Karpas-422 (cell line): ENCODE results near the gene ERICH6. TPM values are rescaled to one million over a fixed set of nuclear protein-coding genes. Genes with fewer than 3 reads are reported as not detected.

Experiments
- DNase-seq: peaks from one replicate; pipeline ENCODE4 v3.0.0-alpha.2; 2015
- H2AFZ ChIP-seq: fragments of 200-600 bp; sonication (generic); 2 replicates; pipeline ENCODE4 v1.6.1; 2014; ENCODE audit warnings: antibody characterized with exemption, low read length, mixed read lengths
- H3K27ac ChIP-seq: fragments of 200-600 bp; sonication (generic); 2 replicates; pipeline ENCODE4 v1.5.1; 2014; ENCODE audit warnings: mild to moderate bottlenecking, low read length, moderate library complexity
- H3K27me3 ChIP-seq: fragments of 200-600 bp; sonication (generic); 2 replicates; pipeline ENCODE4 v1.6.1; 2014; ENCODE audit warnings: low read length, mixed read lengths
- H3K36me3 ChIP-seq: fragments of 200-600 bp; sonication (generic); 2 replicates; pipeline ENCODE4 v1.6.1; 2014; ENCODE audit warnings: low read length, mixed read lengths; ENCODE audit not compliant: insufficient read depth
- H3K4me1 ChIP-seq: fragments of 200-600 bp; sonication (generic); 2 replicates; pipeline ENCODE4 v1.6.1; 2014; ENCODE audit warnings: mild to moderate bottlenecking, low read length, mixed read lengths
- H3K4me2 ChIP-seq: fragments of 200-600 bp; sonication (generic); 2 replicates; pipeline ENCODE4 v1.6.1; 2014; ENCODE audit warnings: low read length, low read depth, mild to moderate bottlenecking; ENCODE audit not compliant: poor library complexity, severe bottlenecking
- H3K4me3 ChIP-seq: fragments of 200-600 bp; sonication (generic); 2 replicates; pipeline ENCODE4 v1.5.1; 2014; ENCODE audit warnings: mild to moderate bottlenecking, antibody characterized with exemption, low read length, mixed read lengths
- H3K79me2 ChIP-seq: fragments of 200-600 bp; sonication (generic); 2 replicates; pipeline ENCODE4 v1.6.1; 2014; ENCODE audit warnings: mild to moderate bottlenecking, low read length, mixed read lengths
- H3K9ac ChIP-seq: fragments of 200-600 bp; sonication (generic); 2 replicates; pipeline ENCODE4 v1.6.0; 2014; ENCODE audit warnings: low read length
- H3K9me2 ChIP-seq: fragments of 200-600 bp; sonication (generic), shearing (Covaris generic); replicated peaks from 2 replicates; pipeline ENCODE4 v1.6.0; 2014; ENCODE audit warnings: mild to moderate bottlenecking, low read length, moderate library complexity; ENCODE audit not compliant: insufficient read depth
- H3K9me3 ChIP-seq: fragments of 300-700, 200-600 bp; sonication (generic); 2 replicates; pipeline ENCODE4 v1.6.1; 2014; ENCODE audit warnings: low read length, mixed read lengths
- H4K20me1 ChIP-seq: fragments of 200-600 bp; sonication (generic); 2 replicates; pipeline ENCODE4 v1.6.1; 2014; ENCODE audit warnings: mild to moderate bottlenecking, antibody characterized with exemption, low read length, low read depth; ENCODE audit not compliant: insufficient read depth
- total RNA-seq: library from RNA; depleted of rRNA; stranded (reverse); fragments of >200 nt; shearing (Covaris generic); gene quantifications from 2 replicates; pipeline ENCODE4 v1.2.3, GENCODE V29; 2014; ENCODE audit warnings: low replicate concordance

ERICH6 gene
- total RNA-seq, 1 experiment from 2014 or later = not detected

DNA sequence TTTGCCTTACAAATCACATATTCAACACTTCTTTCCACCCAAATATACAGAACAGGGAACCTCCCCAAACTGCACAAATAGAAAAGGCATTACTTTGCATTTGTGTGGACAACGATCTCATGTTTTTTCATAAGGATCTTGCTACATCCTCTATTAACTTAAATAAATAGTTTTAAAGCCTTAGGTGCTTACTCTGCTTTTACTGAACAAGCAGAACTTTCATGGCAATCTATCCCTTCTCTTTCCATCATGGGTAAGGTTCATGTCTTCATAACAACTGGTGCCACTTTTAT is 41.1 kb upstream of the ERICH6 start:
- H3K27ac ChIP-seq = peak overlapping the region; percentile 66
- H3K4me3 ChIP-seq = no peak overlapping the region
- DNase-seq = no peak
- H3K9me3 ChIP-seq = no peaks in the 10 kb centered on the region
- H3K9ac ChIP-seq = no peak overlapping the region
- H3K79me2 ChIP-seq = peaks cover 97% of the 10 kb centered on the region
- H3K27me3 ChIP-seq = no peaks in the 10 kb centered on the region
- H3K9me2 ChIP-seq = no peaks in the 10 kb centered on the region
- H3K4me2 ChIP-seq = peak overlapping the region; percentile 43
- H3K36me3 ChIP-seq = peaks cover 26% of the 10 kb centered on the region; the same call in 1 of the 2 replicates
- no peak overlapping the region for H2AFZ ChIP-seq
- H4K20me1 ChIP-seq = peaks cover 98% of the 10 kb centered on the region
- H3K4me1 ChIP-seq = peaks cover 100% of the 10 kb centered on the region

DNA sequence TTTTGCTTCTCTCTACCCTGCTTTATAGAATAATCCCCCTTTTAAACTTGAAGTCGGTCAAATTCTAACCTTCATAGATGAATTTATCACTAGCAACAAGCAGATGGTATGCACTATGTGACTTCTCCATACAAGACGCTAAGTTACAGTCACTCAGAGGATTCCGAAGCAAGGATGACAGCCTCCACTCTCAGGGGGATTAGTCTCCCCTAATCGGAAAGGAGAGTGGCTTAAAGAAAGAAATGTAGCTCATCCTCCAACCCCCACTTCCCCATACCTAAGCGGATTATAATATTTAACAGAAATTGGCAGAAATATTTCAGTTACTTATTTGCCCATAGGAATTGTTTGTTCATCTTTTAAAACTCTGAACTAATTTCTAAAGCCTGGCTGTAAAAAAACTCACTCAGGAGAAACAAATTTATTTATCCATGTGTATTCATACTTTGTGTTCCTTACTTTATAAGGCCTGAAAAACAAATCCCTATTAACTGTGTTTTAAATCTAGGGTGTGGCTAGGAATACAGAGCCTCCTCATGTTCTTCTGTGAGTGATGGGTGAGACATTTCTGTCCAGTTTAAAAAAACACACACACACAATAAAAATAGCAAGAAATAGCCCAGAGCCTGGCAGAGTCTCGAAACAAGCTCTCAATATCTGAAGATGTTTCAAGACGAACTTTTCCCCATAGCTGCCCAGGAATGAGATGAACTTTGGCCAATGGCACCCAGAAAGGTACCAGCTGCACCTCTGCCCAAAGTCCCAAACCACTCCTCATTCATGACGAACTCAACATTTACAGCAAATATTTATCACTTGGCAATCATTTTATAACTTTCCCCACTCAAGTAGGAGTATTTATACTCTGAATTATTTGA is 40.6 kb upstream of the ERICH6 start:
- H3K27ac ChIP-seq = peak overlapping the region; percentile 66
- DNase-seq = no peak
- H3K9me3 ChIP-seq = no peaks in the 10 kb centered on the region
- peaks cover 93% of the 10 kb centered on the region for H3K79me2 ChIP-seq
- no peak overlapping the region for H3K9ac ChIP-seq
- peaks cover 100% of the 10 kb centered on the region for H3K4me1 ChIP-seq
- H3K27me3 ChIP-seq = no peaks in the 10 kb centered on the region
- H4K20me1 ChIP-seq = peaks cover 96% of the 10 kb centered on the region
- H3K4me2 ChIP-seq = peak overlapping the region; percentile 43
- H3K36me3 ChIP-seq = peaks cover 26% of the 10 kb centered on the region; the same call in 1 of the 2 replicates
- no peak overlapping the region for H2AFZ ChIP-seq
- H3K9me2 ChIP-seq = no peaks in the 10 kb centered on the region
- H3K4me3 ChIP-seq = no peak overlapping the region

DNA sequence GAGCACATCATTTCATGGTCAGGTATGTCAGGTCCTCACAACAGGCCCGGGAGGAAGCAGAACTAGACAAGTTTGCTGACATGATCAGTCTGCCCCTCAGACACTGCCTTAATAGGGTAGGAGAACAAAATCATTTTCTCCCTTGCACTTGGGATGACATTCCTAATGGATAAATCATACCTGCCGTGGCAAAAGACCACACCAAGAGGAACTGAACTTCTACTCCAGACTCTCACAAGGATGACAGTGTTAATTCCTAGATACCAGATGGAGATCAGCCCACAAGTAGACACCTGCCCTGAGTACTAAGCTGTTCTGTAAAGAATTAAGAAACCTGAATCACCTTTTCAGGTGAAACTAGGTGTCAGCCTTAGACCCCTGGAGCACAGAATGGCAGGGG is 39.8 kb upstream of the ERICH6 start:
- Histone ChIP-seq H3K27ac (peak overlapping the region; percentile 66), H3K9me2 (no peaks in the 10 kb centered on the region), H3K27me3 (no peaks in the 10 kb centered on the region), H4K20me1 (peaks cover 94% of the 10 kb centered on the region), H2AFZ (no peak overlapping the region), H3K9ac (0 out of 2 replicates have a peak overlapping the region, but pooled peaks have one; percentile 14), H3K36me3 (peaks cover 24% of the 10 kb centered on the region; the same call in 1 of the 2 replicates), H3K4me1 (peaks cover 100% of the 10 kb centered on the region), H3K4me3 (no peak overlapping the region), H3K79me2 (peaks cover 89% of the 10 kb centered on the region), H3K4me2 (peak overlapping the region; percentile 43), H3K9me3 (no peaks in the 10 kb centered on the region)
- no peak for DNase-seq

DNA sequence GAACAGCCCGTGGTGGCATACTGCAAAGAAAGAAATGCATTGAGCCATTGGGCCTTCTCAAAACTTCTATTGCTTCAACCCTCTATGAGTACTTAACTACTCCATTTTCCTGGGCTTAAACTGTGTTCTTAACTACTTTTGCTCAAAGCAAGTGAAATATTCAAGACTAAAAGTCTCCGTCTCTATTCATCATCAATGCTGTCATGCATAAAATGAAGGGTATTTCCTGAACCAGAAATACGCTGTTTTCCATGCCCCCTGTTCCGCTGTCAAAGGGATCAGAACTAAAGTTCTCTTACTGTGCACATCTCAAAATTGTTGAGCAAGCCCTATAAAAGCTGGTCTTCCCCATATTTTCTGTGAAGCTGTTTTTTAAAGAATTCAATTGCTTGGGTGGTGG is 39.0 kb upstream of the ERICH6 start:
- no peaks in the 10 kb centered on the region for H3K9me3 ChIP-seq
- H3K9ac ChIP-seq = no peak overlapping the region
- H3K4me3 ChIP-seq = no peak overlapping the region
- no peak for DNase-seq
- H3K79me2 ChIP-seq = peaks cover 88% of the 10 kb centered on the region
- H3K27ac ChIP-seq = peak overlapping the region; percentile 66
- H3K4me2 ChIP-seq = peak overlapping the region; percentile 65
- H2AFZ ChIP-seq = no peak overlapping the region
- H3K36me3 ChIP-seq = peaks cover 24% of the 10 kb centered on the region; the same call in 1 of the 2 replicates
- H4K20me1 ChIP-seq = peaks cover 94% of the 10 kb centered on the region
- H3K4me1 ChIP-seq = peaks cover 100% of the 10 kb centered on the region
- H3K9me2 ChIP-seq = no peaks in the 10 kb centered on the region
- H3K27me3 ChIP-seq = no peaks in the 10 kb centered on the region

DNA sequence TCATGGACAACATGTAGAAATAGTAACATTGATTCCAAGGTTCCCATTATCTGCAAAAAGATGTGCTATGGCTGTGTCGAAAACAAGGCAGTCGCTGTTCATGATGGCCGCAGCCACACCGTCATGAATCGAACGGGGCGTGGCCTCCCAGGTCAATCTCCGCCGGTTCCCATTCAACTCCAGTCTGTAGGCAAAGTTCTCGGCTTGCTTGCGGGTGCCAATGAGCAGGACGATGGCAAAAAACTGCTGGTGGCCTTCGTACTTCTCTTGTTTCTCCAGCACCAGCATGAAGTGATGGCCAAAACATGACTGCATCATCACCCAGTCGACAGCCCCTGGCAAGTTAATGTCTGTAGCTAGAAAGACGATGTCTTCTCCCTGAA is 38.4 kb upstream of the ERICH6 start:
- H3K4me2 ChIP-seq = peak overlapping the region; percentile 65
- H3K9me3 ChIP-seq = no peaks in the 10 kb centered on the region
- H4K20me1 ChIP-seq = peaks cover 95% of the 10 kb centered on the region
- H3K79me2 ChIP-seq = peaks cover 84% of the 10 kb centered on the region
- peaks cover 100% of the 10 kb centered on the region for H3K4me1 ChIP-seq
- no peak overlapping the region for H3K9ac ChIP-seq
- DNase-seq = no peak
- H3K4me3 ChIP-seq = no peak overlapping the region
- no peaks in the 10 kb centered on the region for H3K9me2 ChIP-seq
- peaks cover 24% of the 10 kb centered on the region; the same call in 1 of the 2 replicates for H3K36me3 ChIP-seq
- H3K27ac ChIP-seq = peak overlapping the region; percentile 66
- H3K27me3 ChIP-seq = no peaks in the 10 kb centered on the region
- no peak overlapping the region for H2AFZ ChIP-seq

DNA sequence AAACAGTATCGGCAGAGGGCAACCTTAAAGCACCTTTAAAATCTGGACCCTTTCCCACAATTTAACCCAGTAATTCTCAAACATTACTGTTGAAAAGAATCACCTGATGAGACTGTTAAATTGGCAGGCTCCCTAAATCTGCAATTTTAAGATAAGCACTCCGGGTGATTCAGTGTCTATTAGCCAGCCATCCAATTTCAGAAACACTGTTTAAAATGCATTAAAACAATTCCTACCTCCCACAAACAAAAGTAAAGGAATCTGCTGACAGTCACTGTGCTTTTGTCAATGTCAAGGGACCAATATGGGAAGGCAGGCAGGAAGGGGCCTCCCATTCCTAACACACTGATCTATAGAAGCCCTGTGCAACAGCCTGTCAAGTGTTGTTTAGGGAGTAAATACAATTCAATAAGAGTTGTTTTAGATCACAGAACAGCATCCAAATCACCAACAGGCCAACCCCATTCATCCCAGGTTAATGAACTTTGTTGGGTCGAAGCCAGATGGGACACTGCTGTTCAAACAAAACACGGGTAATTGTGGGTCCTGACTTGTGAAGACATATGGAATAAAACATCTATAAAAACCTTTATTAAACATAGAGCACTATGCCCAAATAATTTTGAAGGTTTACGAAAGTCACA is 37.9 kb upstream of the ERICH6 start:
- Histone ChIP-seq H3K36me3 (peaks cover 22% of the 10 kb centered on the region; the same call in 1 of the 2 replicates), H3K79me2 (peaks cover 79% of the 10 kb centered on the region), H3K27me3 (no peaks in the 10 kb centered on the region), H3K27ac (peak overlapping the region; percentile 89), H3K9ac (no peak overlapping the region), H3K9me3 (no peaks in the 10 kb centered on the region), H3K4me1 (peaks cover 100% of the 10 kb centered on the region), H3K4me3 (0 out of 2 replicates have a peak overlapping the region, but pooled peaks have one; percentile 1), H2AFZ (no peak overlapping the region), H3K4me2 (peak overlapping the region; percentile 65), H3K9me2 (no peaks in the 10 kb centered on the region), H4K20me1 (peaks cover 94% of the 10 kb centered on the region)
- DNase-seq = no peak

DNA sequence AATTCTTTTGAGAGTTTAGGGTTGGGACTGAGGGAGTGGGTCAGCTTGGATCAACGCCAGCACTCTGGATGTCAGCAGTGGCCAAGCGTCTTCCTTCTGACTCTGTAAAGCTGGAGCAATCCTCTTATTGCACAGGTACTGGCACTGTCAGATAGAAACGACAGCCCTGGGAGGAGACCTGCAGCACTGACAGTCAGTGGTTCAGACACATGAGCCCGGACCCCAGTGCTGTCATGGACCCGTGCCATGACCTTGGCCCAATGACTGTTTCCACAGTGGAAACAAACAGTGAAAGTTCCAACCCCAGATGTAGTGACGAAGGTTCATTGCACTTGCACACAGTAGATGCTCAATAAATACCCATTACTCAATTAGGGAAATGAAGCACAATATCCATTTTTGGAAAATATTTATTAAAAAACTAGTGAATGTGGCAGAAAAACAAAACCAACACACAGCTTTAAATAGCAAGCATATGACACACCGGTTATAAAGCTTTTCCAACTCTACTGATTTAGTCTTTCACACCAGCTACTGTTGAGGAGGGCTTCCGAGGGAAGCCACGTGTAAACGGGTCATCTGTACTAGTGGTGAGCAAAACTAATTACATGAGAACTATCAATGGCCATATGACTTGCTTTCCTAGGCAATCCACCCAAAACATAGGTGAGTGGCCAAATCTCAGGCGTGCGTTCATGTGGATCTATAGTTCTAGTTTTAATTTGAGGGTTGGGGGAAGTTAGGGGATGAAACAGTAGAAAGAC is 37.2 kb upstream of the ERICH6 start:
- Histone ChIP-seq H3K9me3 (no peaks in the 10 kb centered on the region), H3K79me2 (peaks cover 72% of the 10 kb centered on the region), H3K9ac (no peak overlapping the region), H3K27me3 (no peaks in the 10 kb centered on the region), H3K9me2 (no peaks in the 10 kb centered on the region), H2AFZ (no peak overlapping the region), H3K4me2 (peak overlapping the region; percentile 65), H3K27ac (peak overlapping the region; percentile 89), H4K20me1 (peaks cover 94% of the 10 kb centered on the region), H3K36me3 (peaks cover 22% of the 10 kb centered on the region; the same call in 1 of the 2 replicates), H3K4me3 (peak overlapping the region; percentile 6; the same call in 1 of the 2 replicates), H3K4me1 (peaks cover 100% of the 10 kb centered on the region)
- DNase-seq = no peak
